ENCODE results near the gene RAB3IP.

DNA sequence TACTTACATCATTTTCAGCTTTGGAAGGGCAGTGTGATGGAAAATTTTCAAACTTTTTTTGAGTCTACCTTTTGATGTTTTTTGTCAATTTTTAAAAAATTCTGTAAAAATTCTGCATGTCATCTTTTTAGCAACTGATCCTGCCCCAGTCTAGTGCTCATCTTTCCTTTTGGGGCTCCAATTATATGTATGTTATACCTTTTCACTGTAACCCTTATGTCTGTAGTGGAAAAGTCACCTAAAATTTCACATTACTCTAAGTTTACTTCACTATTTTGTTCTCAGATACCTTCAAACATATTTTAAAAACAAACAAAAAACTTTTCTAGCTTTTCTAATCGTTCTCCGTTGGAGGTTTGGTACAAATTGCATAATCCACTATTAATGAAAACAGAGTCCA is 53.9 kb downstream of the RAB3IP start:
- TF ChIP-seq, protein P1, sequence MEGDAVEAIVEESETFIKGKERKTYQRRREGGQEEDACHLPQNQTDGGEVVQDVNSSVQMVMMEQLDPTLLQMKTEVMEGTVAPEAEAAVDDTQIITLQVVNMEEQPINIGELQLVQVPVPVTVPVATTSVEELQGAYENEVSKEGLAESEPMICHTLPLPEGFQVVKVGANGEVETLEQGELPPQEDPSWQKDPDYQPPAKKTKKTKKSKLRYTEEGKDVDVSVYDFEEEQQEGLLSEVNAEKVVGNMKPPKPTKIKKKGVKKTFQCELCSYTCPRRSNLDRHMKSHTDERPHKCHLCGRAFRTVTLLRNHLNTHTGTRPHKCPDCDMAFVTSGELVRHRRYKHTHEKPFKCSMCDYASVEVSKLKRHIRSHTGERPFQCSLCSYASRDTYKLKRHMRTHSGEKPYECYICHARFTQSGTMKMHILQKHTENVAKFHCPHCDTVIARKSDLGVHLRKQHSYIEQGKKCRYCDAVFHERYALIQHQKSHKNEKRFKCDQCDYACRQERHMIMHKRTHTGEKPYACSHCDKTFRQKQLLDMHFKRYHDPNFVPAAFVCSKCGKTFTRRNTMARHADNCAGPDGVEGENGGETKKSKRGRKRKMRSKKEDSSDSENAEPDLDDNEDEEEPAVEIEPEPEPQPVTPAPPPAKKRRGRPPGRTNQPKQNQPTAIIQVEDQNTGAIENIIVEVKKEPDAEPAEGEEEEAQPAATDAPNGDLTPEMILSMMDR (IDR thresholded peaks at IDR 0.05) = no peak
- TF ChIP-seq POLR2A (IDR thresholded peaks at IDR 0.05) = no peak
